HepG2 (cell line): ENCODE measurements around the gene C2orf92. TPM values are rescaled to one million over a fixed set of nuclear protein-coding genes. Genes with fewer than 3 reads are reported as not detected.
A peak's percentile ranks its signal among the peaks of the same experiment; 100 is the strongest.

ENCODE experiments used
- AGO2 ChIP-seq: fragments of 200-400 bp; formaldehyde crosslinking; optimal IDR thresholded peaks from 2 replicates; pipeline ENCODE3; 2017; ENCODE audit warnings: mild to moderate bottlenecking, low read depth, low read length, moderate library complexity
- ARHGAP35 ChIP-seq: sonication (generic); formaldehyde crosslinking; IDR thresholded peaks from 2 replicates; pipeline ENCODE4 v1.9.0; 2022; ENCODE audit warnings: mild to moderate bottlenecking, inconsistent platforms, moderate library complexity, missing genetic modification reagents, borderline replicate concordance
- ARID5B ChIP-seq: IDR thresholded peaks from 2 replicates; pipeline ENCODE4 v1.4.0; 2020; ENCODE audit warnings: mild to moderate bottlenecking, missing genetic modification reagents
- CHD2 ChIP-seq: IDR thresholded peaks from 2 replicates; pipeline ENCODE4 v1.6.1; 2011; ENCODE audit warnings: low read depth, low read length, improper control_type of control experiment
- CSRNP1 ChIP-seq: sonication (generic); formaldehyde crosslinking; IDR thresholded peaks from 2 replicates; pipeline ENCODE4 v1.8.1; 2023; ENCODE audit warnings: mild to moderate bottlenecking, missing genetic modification reagents
- E2F5 ChIP-seq: sonication (generic); formaldehyde crosslinking; conservative IDR thresholded peaks from 2 replicates; pipeline ENCODE4 v1.4.0; 2020; ENCODE audit warnings: missing genetic modification reagents
- GATAD1 ChIP-seq: IDR thresholded peaks from 2 replicates; pipeline ENCODE4 v1.6.1; 2016; ENCODE audit warnings: missing genetic modification reagents, missing compliant biosample characterization
- HMG20A ChIP-seq: IDR thresholded peaks from 2 replicates; pipeline ENCODE4 v1.6.1; 2016; ENCODE audit warnings: borderline replicate concordance
- HOXD1 ChIP-seq: sonication (generic); formaldehyde crosslinking; IDR thresholded peaks from 2 replicates; pipeline ENCODE4 v1.5.0; 2020; ENCODE audit warnings: missing genetic modification reagents
- MAFK ChIP-seq, 2 experiments: IDR thresholded peaks in 1 of 2; conservative IDR thresholded peaks in 1 of 2; 2 replicates each; pipeline ENCODE4 v1.6.1; 2011; ENCODE audit warnings: improper control_type of control experiment in 2 of 2, low read length in 2 of 2
- MIER2 ChIP-seq: IDR thresholded peaks from 2 replicates; pipeline ENCODE4 v1.6.1; 2016; ENCODE audit warnings: missing biosample characterization, missing genetic modification reagents
- POLR2AphosphoS2 ChIP-seq: IDR thresholded peaks from 2 replicates; pipeline ENCODE4 v1.6.1; 2011; ENCODE audit warnings: low read depth, low read length, improper control_type of control experiment
- REPIN1 ChIP-seq: sonication (generic); formaldehyde crosslinking; IDR thresholded peaks from 2 replicates; pipeline ENCODE4 v1.8.0; 2022; ENCODE audit warnings: missing genetic modification reagents, low read depth, mild to moderate bottlenecking, borderline replicate concordance
- ZBTB42 ChIP-seq: sonication (generic); formaldehyde crosslinking; IDR thresholded peaks from 2 replicates; pipeline ENCODE4 v1.5.0; 2020; ENCODE audit warnings: mild to moderate bottlenecking, missing genetic modification reagents
- ZC3H4 ChIP-seq: sonication (generic); formaldehyde crosslinking; IDR thresholded peaks from 2 replicates; pipeline ENCODE4 v1.4.0; 2020; ENCODE audit warnings: missing genetic modification reagents, borderline replicate concordance
- ZNF570 ChIP-seq: sonication (generic); formaldehyde crosslinking; IDR thresholded peaks from 2 replicates; pipeline ENCODE4 v1.4.0; 2020; ENCODE audit warnings: mild to moderate bottlenecking, missing genetic modification reagents, borderline replicate concordance
- ZNF687 ChIP-seq: sonication (generic); formaldehyde crosslinking; IDR thresholded peaks from 2 replicates; pipeline ENCODE4 v1.5.1; 2020; ENCODE audit warnings: mild to moderate bottlenecking, missing genetic modification reagents, moderate library complexity
- polyA plus RNA-seq, 8 experiments: library from polyadenylated mRNA; depleted of rRNA in 3 of 8; stranded (reverse) in 7 of 8; unstranded in 1 of 8; fragments of >200 nt; fragmentation: Illumina TruSeq in 4 of 8; extraction: Trizol in 4 of 8; gene quantifications; 2 replicates each; pipeline versions ENCODE4 v1.2.1 to v1.2.3, GENCODE V29; 2011 to 2016; ENCODE audit warnings: low read depth in 4 of 8, missing spikeins in 1 of 8, mixed read lengths in 1 of 8; ENCODE audit not compliant: insufficient read depth in 1 of 8
- total RNA-seq, 5 experiments: library from RNA; depleted of rRNA; stranded (reverse); fragments of >200 nt; fragmentation: Illumina TruSeq; extraction: Trizol; gene quantifications; 2 replicates each; pipeline ENCODE4 v1.2.3, GENCODE V29; 2016; ENCODE audit warnings: low read depth in 1 of 5

Gene C2orf92
- total and polyA plus RNA-seq, 2 of the 13 experiments (the other 11 are each of a cell fraction or from before 2014, with no cell fraction given): 4.9 to 5.0 TPM

DNA sequence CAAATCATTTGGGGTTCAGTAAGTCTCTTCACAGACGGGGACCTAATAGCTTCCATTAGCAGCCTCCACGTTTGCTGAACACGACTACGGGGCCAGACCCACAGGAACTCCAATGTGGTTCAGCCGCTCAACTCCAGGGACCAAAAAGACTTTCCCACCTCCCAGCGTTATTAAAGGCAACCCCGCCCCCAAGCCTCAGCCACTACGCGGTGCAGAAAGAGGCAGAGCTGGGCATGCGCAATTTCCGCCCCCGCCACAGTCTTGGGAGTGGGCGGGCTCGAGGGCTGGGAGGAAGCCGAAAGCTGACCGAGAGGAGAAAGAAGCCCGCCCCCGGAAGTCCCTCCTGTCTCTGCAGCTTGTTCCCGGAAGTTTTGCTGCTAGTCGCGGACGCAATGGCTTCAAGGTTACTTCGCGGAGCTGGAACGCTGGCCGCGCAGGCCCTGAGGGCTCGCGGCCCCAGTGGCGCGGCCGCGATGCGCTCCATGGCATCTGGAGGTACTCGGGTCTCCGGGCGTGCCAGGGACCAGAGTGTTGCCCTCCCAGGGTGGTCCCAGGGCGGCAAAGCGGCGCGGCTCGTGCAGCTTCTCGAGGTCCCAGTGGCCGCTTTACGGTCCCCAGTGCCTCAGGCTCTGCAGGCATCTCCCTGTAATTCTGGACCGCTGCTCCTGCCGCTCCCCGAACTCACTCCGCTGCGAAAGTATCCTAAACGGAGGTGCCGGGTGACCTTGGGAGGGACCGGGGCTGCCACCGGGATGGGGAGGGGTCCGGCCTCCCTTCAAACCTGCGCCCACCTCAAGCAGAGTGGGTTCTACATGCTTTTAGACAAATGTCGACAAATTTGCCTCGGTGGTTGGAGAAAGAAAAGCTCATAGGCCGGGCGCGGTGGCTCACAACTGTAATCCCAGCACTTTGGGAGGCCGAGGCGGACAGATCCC, 23.6 kb upstream of the C2orf92 start, which contains the start of gene COX5B (continued):
- TF ChIP-seq ARID5B (CRISPR knock-in tag) (peak; percentile 42; the same call in 1 of the 2 replicates), CHD2 (no peak), ZNF687 (CRISPR knock-in tag) (peak; percentile 90), E2F5 (CRISPR knock-in tag) (0 out of 2 replicates have a peak, but pooled peaks have one; percentile 22), AGO2 (peak; percentile 76), GATAD1 (CRISPR knock-in tag) (peak; percentile 89), CSRNP1 (CRISPR knock-in tag) (0 out of 2 replicates have a peak, but pooled peaks have one; percentile 19), ZC3H4 (CRISPR knock-in tag) (no peak), ARHGAP35 (CRISPR knock-in tag) (peak; percentile 87; the same call in 1 of the 2 replicates), REPIN1 (CRISPR knock-in tag) (peak; percentile 34; the same call in 1 of the 2 replicates), HOXD1 (CRISPR knock-in tag) (peak; percentile 92), MIER2 (CRISPR knock-in tag) (0 out of 2 replicates have a peak, but pooled peaks have one; percentile 15), ZNF570 (CRISPR knock-in tag) (no peak), MAFK (conservative IDR thresholded peaks at IDR 0.05 in 1 of 2, IDR thresholded peaks at IDR 0.05 in 1 of 2; ENCODE audit: low read length in 2 of 2) (no peak), HMG20A (CRISPR knock-in tag) (no peak; the same call in 1 of the 2 replicates), ZBTB42 (CRISPR knock-in tag) (no peak), POLR2AphosphoS2 (no peak)
